Measurements from ENCODE around the gene ADAM23. TPM values are rescaled to one million over a fixed set of nuclear protein-coding genes. Genes with fewer than 3 reads are reported as not detected.

The ADAM23 gene
- total RNA-seq, 2 donors from 2014 or later = 1.3 to 10.7 TPM

GRCh38 chr2:206488053-206488452 lies 44.7 kb downstream of the ADAM23 start:
- Histone ChIP-seq H3K27ac (no peak overlapping the region), H3K27me3 (replicated peaks; ENCODE audit: insufficient read depth) (no peaks in the 10 kb centered on the region), H3K36me3 (no peaks in the 10 kb centered on the region), H3K4me1 (replicated peaks) (no peaks in the 10 kb centered on the region), H3K9me3 (no peaks in the 10 kb centered on the region), H3K4me3 (no peak overlapping the region)
- WGBS = 78% methylated on average over 7 of the region's 7 CpGs
- TF ChIP-seq, protein P1, sequence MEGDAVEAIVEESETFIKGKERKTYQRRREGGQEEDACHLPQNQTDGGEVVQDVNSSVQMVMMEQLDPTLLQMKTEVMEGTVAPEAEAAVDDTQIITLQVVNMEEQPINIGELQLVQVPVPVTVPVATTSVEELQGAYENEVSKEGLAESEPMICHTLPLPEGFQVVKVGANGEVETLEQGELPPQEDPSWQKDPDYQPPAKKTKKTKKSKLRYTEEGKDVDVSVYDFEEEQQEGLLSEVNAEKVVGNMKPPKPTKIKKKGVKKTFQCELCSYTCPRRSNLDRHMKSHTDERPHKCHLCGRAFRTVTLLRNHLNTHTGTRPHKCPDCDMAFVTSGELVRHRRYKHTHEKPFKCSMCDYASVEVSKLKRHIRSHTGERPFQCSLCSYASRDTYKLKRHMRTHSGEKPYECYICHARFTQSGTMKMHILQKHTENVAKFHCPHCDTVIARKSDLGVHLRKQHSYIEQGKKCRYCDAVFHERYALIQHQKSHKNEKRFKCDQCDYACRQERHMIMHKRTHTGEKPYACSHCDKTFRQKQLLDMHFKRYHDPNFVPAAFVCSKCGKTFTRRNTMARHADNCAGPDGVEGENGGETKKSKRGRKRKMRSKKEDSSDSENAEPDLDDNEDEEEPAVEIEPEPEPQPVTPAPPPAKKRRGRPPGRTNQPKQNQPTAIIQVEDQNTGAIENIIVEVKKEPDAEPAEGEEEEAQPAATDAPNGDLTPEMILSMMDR (IDR thresholded peaks at IDR 0.05) = no peak
- intact Hi-C loops (cut with DNase I) = no loop called here
- DNase-seq (ENCODE audit: low spot score) = no peak

DNA sequence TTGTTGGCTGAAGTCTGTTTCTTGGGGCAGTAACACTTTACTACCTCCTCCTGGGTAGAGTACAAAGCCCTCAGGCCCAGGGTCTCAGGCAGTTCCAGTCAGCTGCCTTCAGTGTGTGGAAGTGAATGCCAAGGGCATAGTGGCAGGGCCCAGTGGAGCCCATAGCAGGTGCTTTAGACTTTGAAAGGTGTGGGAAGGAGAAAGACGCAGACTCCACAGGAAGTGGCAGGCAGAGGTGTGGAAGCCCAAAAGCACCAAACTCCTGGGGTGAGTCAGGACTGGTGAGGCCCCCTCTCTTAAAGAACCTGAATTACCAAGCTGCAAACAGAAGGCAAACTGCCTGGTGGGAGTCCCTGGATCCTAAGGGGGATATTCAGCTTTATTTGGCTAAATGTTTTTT lies 45.3 kb downstream of the ADAM23 start:
- intact Hi-C loops (cut with DNase I) = no loop called here

GRCh38 chr2:206494061-206494460 lies 50.7 kb downstream of the ADAM23 start:
- H3K4me3 ChIP-seq = no peak overlapping the region
- H3K9me3 ChIP-seq = no peaks in the 10 kb centered on the region
- H3K4me1 ChIP-seq (replicated peaks) = no peaks in the 10 kb centered on the region
- WGBS = 75% methylated on average over 1 of the region's 1 CpG
- no peak overlapping the region for H3K27ac ChIP-seq
- no peaks in the 10 kb centered on the region for H3K36me3 ChIP-seq
- TF ChIP-seq POLR2A (IDR thresholded peaks at IDR 0.05) = no peak
- TF ChIP-seq, protein P1 (IDR thresholded peaks at IDR 0.05) = no peak
- TF ChIP-seq POLR2AphosphoS5 (IDR thresholded peaks at IDR 0.05) = no peak
- intact Hi-C loops (cut with DNase I) = no loop called here
- no peaks in the 10 kb centered on the region for H3K27me3 ChIP-seq (replicated peaks; ENCODE audit: insufficient read depth)
- no peak for DNase-seq (ENCODE audit: low spot score)

More for the DNA sequence above, 45.3 kb downstream of the ADAM23 start:
- no peak for DNase-seq (ENCODE audit: low spot score)
- no peaks in the 10 kb centered on the region for H3K4me1 ChIP-seq (replicated peaks)
- no peak overlapping the region for H3K4me3 ChIP-seq
- no peaks in the 10 kb centered on the region for H3K9me3 ChIP-seq
- H3K27ac ChIP-seq = no peak overlapping the region
- 83% methylated on average over 1 of the region's 1 CpG for WGBS
- no peak for TF ChIP-seq POLR2AphosphoS5 (IDR thresholded peaks at IDR 0.05)
- TF ChIP-seq, protein P1 (IDR thresholded peaks at IDR 0.05) = no peak
- TF ChIP-seq POLR2A (IDR thresholded peaks at IDR 0.05) = no peak
- H3K27me3 ChIP-seq (replicated peaks; ENCODE audit: insufficient read depth) = no peaks in the 10 kb centered on the region
- H3K36me3 ChIP-seq = no peaks in the 10 kb centered on the region

GRCh38 chr2:206502729-206503128 lies 59.4 kb downstream of the ADAM23 start:
- DNase-seq (ENCODE audit: low spot score) = no peak
- Histone ChIP-seq H3K4me1 (replicated peaks) (no peaks in the 10 kb centered on the region), H3K27me3 (replicated peaks; ENCODE audit: insufficient read depth) (no peaks in the 10 kb centered on the region), H3K9me3 (no peaks in the 10 kb centered on the region), H3K27ac (no peak overlapping the region), H3K36me3 (no peaks in the 10 kb centered on the region), H3K4me3 (no peak overlapping the region)
- no peak for TF ChIP-seq POLR2A (IDR thresholded peaks at IDR 0.05)
- TF ChIP-seq, protein P1 (IDR thresholded peaks at IDR 0.05) = no peak
- no peak for TF ChIP-seq POLR2AphosphoS5 (IDR thresholded peaks at IDR 0.05)
- intact Hi-C loops (cut with DNase I) = no loop called here
- WGBS = 83% methylated on average over 4 of the region's 4 CpGs

- intact Hi-C loops (cut with DNase I) = no loop called here
- TF ChIP-seq POLR2A (IDR thresholded peaks at IDR 0.05) (no peak), POLR2AphosphoS5 (IDR thresholded peaks at IDR 0.05) (no peak)
- TF ChIP-seq, protein P1 (IDR thresholded peaks at IDR 0.05) = no peak
- 51% methylated on average over 2 of the region's 2 CpGs for WGBS
- Histone ChIP-seq H3K27ac (no peak overlapping the region), H3K4me1 (replicated peaks) (no peaks in the 10 kb centered on the region), H3K27me3 (replicated peaks; ENCODE audit: insufficient read depth) (no peaks in the 10 kb centered on the region), H3K4me3 (no peak overlapping the region), H3K9me3 (no peaks in the 10 kb centered on the region), H3K36me3 (no peaks in the 10 kb centered on the region)
- no peak for DNase-seq (ENCODE audit: low spot score)
These were observed 68.0 kb downstream of the ADAM23 start for GRCh38 chr2:206511283-206511682.

Data from prostate gland (tissue), 2 donors.